PC-3 (cell line): ENCODE data around the gene SYVN1. TPM values are rescaled to one million over a fixed set of nuclear protein-coding genes. Genes with fewer than 3 reads are reported as not detected.

Source experiments
- ATAC-seq: fragments of 200-7000 bp; cut with Tn5 transposase; 2 replicates; pipeline ENCODE4 v1.9.1; 2020; ENCODE audit warnings: mild to moderate bottlenecking, moderate library complexity
- BruUV-seq: library from RNA; stranded (reverse); fragments of 400-500 nt; replicated peaks from 2 replicates; lab custom pipeline; 2021; lab: Mats Ljungman, UMichigan
- CTCF ChIA-PET: fragments of 300-600 bp; sonication (Branson Sonifier 250); formaldehyde crosslinking; loops from one replicate; lab custom pipeline; 2022; ENCODE audit warnings: antibody characterized with exemption; lab: Charles Lee
- POLR2A ChIA-PET: fragments of 300-600 bp; sonication (Branson Sonifier 250); formaldehyde crosslinking; loops from one replicate; lab custom pipeline; 2022; ENCODE audit warnings: antibody characterized with exemption; ENCODE audit not compliant: unreplicated experiment; lab: Charles Lee
- DNase-seq: peaks from one replicate; pipeline ENCODE4 v3.0.0-alpha.2; 2015
- H2AFZ ChIP-seq: fragments of 300-600 bp; sonication (generic); 2 replicates; pipeline ENCODE4 v1.6.0; 2016; ENCODE audit warnings: antibody characterized with exemption, low read length
- H3F3A ChIP-seq: fragments of 300-600 bp; sonication (generic); one replicate; pipeline ENCODE4 v1.6.0; 2017; ENCODE audit warnings: antibody characterized with exemption, low read length, control low read depth, mild to moderate bottlenecking; ENCODE audit not compliant: unreplicated experiment
- H3K27ac ChIP-seq: fragments of 300-600 bp; sonication (generic); 2 replicates; pipeline ENCODE4 v1.5.1; 2016; ENCODE audit warnings: mild to moderate bottlenecking, low read length
- H3K27me3 ChIP-seq: fragments of 300-600 bp; sonication (generic); 2 replicates; pipeline ENCODE4 v1.6.1; 2016; ENCODE audit warnings: low read length, mixed read lengths
- H3K36me3 ChIP-seq: fragments of 300-600 bp; sonication (generic); 2 replicates; pipeline ENCODE4 v1.6.1; 2016; ENCODE audit warnings: low read depth, mixed run types, low read length, mixed read lengths
- H3K4me1 ChIP-seq: fragments of 300-600 bp; sonication (generic); 2 replicates; pipeline ENCODE4 v1.5.1; 2016; ENCODE audit warnings: low read length; ENCODE audit not compliant: insufficient read depth
- H3K4me2 ChIP-seq: fragments of 300-600 bp; sonication (generic); 2 replicates; pipeline ENCODE4 v1.6.0; 2016; ENCODE audit warnings: low read length
- H3K4me3 ChIP-seq: fragments of 300-600 bp; sonication (generic); 2 replicates; pipeline ENCODE4 v1.5.1; 2016; ENCODE audit warnings: mild to moderate bottlenecking, low read length, mixed read lengths
- H3K79me2 ChIP-seq: fragments of 300-600 bp; sonication (generic); 2 replicates; pipeline ENCODE4 v1.6.1; 2017; ENCODE audit warnings: low read length, mixed read lengths
- H3K9ac ChIP-seq: fragments of 300-600 bp; sonication (generic); 2 replicates; pipeline ENCODE4 v1.6.0; 2016; ENCODE audit warnings: mild to moderate bottlenecking, low read length
- H3K9me2 ChIP-seq: fragments of 300-600 bp; sonication (generic); replicated peaks from 2 replicates; pipeline ENCODE4 v1.6.1; 2016; ENCODE audit warnings: mixed run types, low read length, mixed read lengths
- H3K9me3 ChIP-seq: fragments of 300-600 bp; sonication (generic); 2 replicates; pipeline ENCODE4 v1.6.1; 2016; ENCODE audit warnings: low read length, mixed read lengths
- H4K20me1 ChIP-seq: fragments of 300-600 bp; sonication (generic); 2 replicates; pipeline ENCODE4 v1.6.1; 2016; ENCODE audit warnings: low read length, mixed read lengths
- EZH2phosphoT487 ChIP-seq: fragments of 300-600 bp; sonication (generic); IDR thresholded peaks from 2 replicates; pipeline ENCODE4 v1.6.1; 2018; ENCODE audit warnings: mild to moderate bottlenecking, antibody characterized with exemption, low read length, borderline replicate concordance
- intact Hi-C: fragments of 100-400 bp; cut with micrococcal nuclease; formaldehyde crosslinking; loops from 2 replicates; pipeline ENCODE4 v1.9.0; 2023
- total RNA-seq: library from RNA; depleted of rRNA; stranded (reverse); fragments of >200 nt; gene quantifications from 2 replicates; pipeline ENCODE4 v1.2.3, GENCODE V29; 2014
- TF ChIP-seq, protein P1 (sequence below): fragments of 300-600 bp; sonication (generic); conservative IDR thresholded peaks from 2 replicates; pipeline ENCODE4 v1.5.1; 2017; ENCODE audit warnings: antibody characterized with exemption, low read depth, mild to moderate bottlenecking, low read length

SYVN1 gene
- total RNA-seq, 1 experiment from 2014 or later: 22.3 TPM

DNA sequence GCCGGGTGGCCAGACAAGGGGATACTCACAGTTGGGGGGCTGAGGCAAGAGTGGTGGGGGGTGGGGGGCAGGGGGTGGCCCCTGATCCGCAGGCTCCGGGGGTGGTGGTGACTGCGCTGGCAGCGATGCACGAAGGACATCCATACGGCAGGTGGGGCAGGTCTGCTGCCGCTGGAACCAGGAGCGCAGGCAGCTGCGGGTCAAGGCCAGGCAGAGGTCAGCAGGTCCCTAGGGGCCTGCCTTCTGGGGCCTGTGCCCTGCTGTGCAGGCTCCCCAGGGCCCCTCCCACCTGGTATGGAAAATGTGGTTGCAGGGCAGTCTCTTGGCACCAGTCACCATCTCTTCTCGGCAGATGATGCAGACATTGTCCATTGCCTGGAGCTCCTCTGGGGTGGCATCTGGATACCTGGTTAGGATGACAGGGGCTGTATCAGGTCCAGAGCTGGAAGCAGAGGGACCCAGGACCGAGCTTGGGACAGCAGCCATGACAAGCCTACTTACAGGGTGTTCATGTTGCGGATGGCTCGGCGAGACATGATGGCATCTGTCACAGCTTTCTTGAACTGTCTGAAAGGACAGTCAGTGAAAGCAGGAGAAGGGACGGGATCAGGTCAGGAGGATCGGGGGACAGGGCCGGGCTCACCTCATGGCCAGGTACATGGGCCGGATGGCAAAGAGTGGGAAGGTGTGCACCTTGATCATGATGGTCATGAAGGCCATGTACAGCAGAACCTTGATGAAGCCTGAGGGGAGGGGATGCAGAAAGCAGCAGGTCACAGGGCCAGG lies 3.5 kb downstream of the SYVN1 start:
- Histone ChIP-seq H3K9ac (no peak overlapping the region), H3K4me2 (no peak overlapping the region), H3K4me1 (peaks cover 16% of the 10 kb centered on the region), H3K4me3 (no peak overlapping the region), H3K9me3 (no peaks in the 10 kb centered on the region), H3K27me3 (no peaks in the 10 kb centered on the region), H4K20me1 (no peaks in the 10 kb centered on the region; the same call in 1 of the 2 replicates), H3K36me3 (peaks cover 46% of the 10 kb centered on the region; the same call in 1 of the 2 replicates), H3K79me2 (peaks cover 35% of the 10 kb centered on the region), H2AFZ (no peak overlapping the region), H3K9me2 (no peaks in the 10 kb centered on the region), H3K27ac (no peak overlapping the region), H3F3A (no peaks in the 10 kb centered on the region)
- CTCF ChIA-PET: interaction anchor here (0.5 to 0.7 kb wide), 2 partner anchors 18 to 95 kb away, joined by 3 to 5 read pairs; no protein-coding TSS in a partner anchor
- no peak for DNase-seq
- POLR2A ChIA-PET: no interaction called here
- BruUV-seq: no TSS peak
- no peak for ATAC-seq
- intact Hi-C loops: no loop called here
- TF ChIP-seq EZH2phosphoT487: no peak
- TF ChIP-seq, protein P1, sequence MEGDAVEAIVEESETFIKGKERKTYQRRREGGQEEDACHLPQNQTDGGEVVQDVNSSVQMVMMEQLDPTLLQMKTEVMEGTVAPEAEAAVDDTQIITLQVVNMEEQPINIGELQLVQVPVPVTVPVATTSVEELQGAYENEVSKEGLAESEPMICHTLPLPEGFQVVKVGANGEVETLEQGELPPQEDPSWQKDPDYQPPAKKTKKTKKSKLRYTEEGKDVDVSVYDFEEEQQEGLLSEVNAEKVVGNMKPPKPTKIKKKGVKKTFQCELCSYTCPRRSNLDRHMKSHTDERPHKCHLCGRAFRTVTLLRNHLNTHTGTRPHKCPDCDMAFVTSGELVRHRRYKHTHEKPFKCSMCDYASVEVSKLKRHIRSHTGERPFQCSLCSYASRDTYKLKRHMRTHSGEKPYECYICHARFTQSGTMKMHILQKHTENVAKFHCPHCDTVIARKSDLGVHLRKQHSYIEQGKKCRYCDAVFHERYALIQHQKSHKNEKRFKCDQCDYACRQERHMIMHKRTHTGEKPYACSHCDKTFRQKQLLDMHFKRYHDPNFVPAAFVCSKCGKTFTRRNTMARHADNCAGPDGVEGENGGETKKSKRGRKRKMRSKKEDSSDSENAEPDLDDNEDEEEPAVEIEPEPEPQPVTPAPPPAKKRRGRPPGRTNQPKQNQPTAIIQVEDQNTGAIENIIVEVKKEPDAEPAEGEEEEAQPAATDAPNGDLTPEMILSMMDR: no peak

GRCh38 chr11:65129649-65130441 lies 4.5 kb downstream of the SYVN1 start:
- ChIA-PET CTCF (interaction anchor here (0.5 to 0.7 kb wide), 2 partner anchors 17 to 96 kb away, joined by 3 to 5 read pairs; no protein-coding TSS in a partner anchor), POLR2A (no interaction called here)
- Histone ChIP-seq H2AFZ (no peak overlapping the region), H3F3A (no peaks in the 10 kb centered on the region), H4K20me1 (no peaks in the 10 kb centered on the region; the same call in 1 of the 2 replicates), H3K4me3 (no peak overlapping the region), H3K27ac (no peak overlapping the region), H3K79me2 (peaks cover 39% of the 10 kb centered on the region), H3K4me1 (peaks cover 10% of the 10 kb centered on the region), H3K9ac (no peak overlapping the region), H3K27me3 (no peaks in the 10 kb centered on the region), H3K9me3 (no peaks in the 10 kb centered on the region), H3K36me3 (peaks cover 53% of the 10 kb centered on the region; the same call in 1 of the 2 replicates), H3K4me2 (no peak overlapping the region), H3K9me2 (no peaks in the 10 kb centered on the region)
- no TSS peak for BruUV-seq
- TF ChIP-seq EZH2phosphoT487: no peak
- TF ChIP-seq, protein P1: peak; percentile 20; the same call in 1 of the 2 replicates
- ATAC-seq: no peak
- intact Hi-C loops: no loop called here
- DNase-seq: no peak
